PC-9 (cell line): Measurements from ENCODE around the gene PRRC2B. TPM values are rescaled to one million over a fixed set of nuclear protein-coding genes. Genes with fewer than 3 reads are reported as not detected.

Experiments used
- BruUV-seq: library from RNA; stranded (reverse); fragments of 400-500 nt; replicated peaks from 2 replicates; lab custom pipeline; 2021; lab: Mats Ljungman, UMichigan
- CTCF ChIA-PET: fragments of 300-600 bp; sonication (Branson Sonifier 250); formaldehyde crosslinking; loops from one replicate; lab custom pipeline; 2022; ENCODE audit warnings: antibody characterized with exemption; lab: Charles Lee
- POLR2A ChIA-PET: fragments of 300-600 bp; sonication (Branson Sonifier 250); formaldehyde crosslinking; loops from one replicate; lab custom pipeline; 2022; ENCODE audit warnings: antibody characterized with exemption; ENCODE audit not compliant: unreplicated experiment; lab: Charles Lee
- DNase-seq, 2 experiments: peaks; one replicate each; pipeline versions ENCODE4 v3.0.0 to v3.0.0-alpha.2; 2015 to 2022; ENCODE audit warnings: mixed read lengths in 1 of 2
- H2AFZ ChIP-seq: fragments of 200-600 bp; sonication (generic); 2 replicates; pipeline ENCODE4 v1.8.1; 2017; ENCODE audit warnings: antibody characterized with exemption
- H3F3A ChIP-seq: fragments of 200-600 bp; sonication (generic); 2 replicates; pipeline ENCODE4 v1.8.1; 2017; ENCODE audit warnings: antibody characterized with exemption, mild to moderate bottlenecking, low read depth; ENCODE audit not compliant: insufficient read depth
- H3K27ac ChIP-seq: fragments of 200-600 bp; sonication (generic); 2 replicates; pipeline ENCODE4 v1.6.1; 2016; ENCODE audit warnings: mixed run types
- H3K27me3 ChIP-seq: fragments of 200-600 bp; sonication (generic); 2 replicates; pipeline ENCODE4 v1.6.1; 2016; ENCODE audit warnings: low read depth, mixed run types; ENCODE audit not compliant: insufficient read depth
- H3K36me3 ChIP-seq: fragments of 200-600 bp; sonication (generic); 2 replicates; pipeline ENCODE4 v1.6.1; 2016; ENCODE audit warnings: low read depth, mixed run types
- H3K4me1 ChIP-seq: fragments of 200-600 bp; sonication (generic); replicated peaks from 2 replicates; pipeline ENCODE4 v1.6.1; 2016; ENCODE audit warnings: mixed run types; ENCODE audit not compliant: insufficient read depth
- H3K4me2 ChIP-seq: fragments of 200-600 bp; sonication (generic); 2 replicates; pipeline ENCODE4 v1.6.1; 2017; ENCODE audit warnings: mixed run types
- H3K4me3 ChIP-seq: fragments of 200-600 bp; sonication (generic); 2 replicates; pipeline ENCODE4 v1.6.1; 2016; ENCODE audit warnings: mixed run types
- H3K79me2 ChIP-seq: fragments of 200-600 bp; sonication (generic); 2 replicates; pipeline ENCODE4 v1.6.1; 2017; ENCODE audit warnings: low read depth, mixed run types
- H3K9me2 ChIP-seq: fragments of 200-600 bp; sonication (generic); 2 replicates; pipeline ENCODE4 v1.8.1; 2017; ENCODE audit warnings: mild to moderate bottlenecking; ENCODE audit not compliant: insufficient read depth
- H3K9me3 ChIP-seq: fragments of 200-600 bp; sonication (generic); 2 replicates; pipeline ENCODE4 v1.8.1; 2016; ENCODE audit warnings: low read depth; ENCODE audit not compliant: insufficient read depth
- H4K20me1 ChIP-seq: fragments of 200-600 bp; sonication (generic); 2 replicates; pipeline ENCODE4 v1.8.1; 2017; ENCODE audit not compliant: insufficient read depth
- CTCF ChIP-seq: fragments of 200-600 bp; sonication (generic); conservative IDR thresholded peaks from 2 replicates; pipeline ENCODE4 v1.6.1; 2017; ENCODE audit warnings: mixed run types, antibody characterized with exemption, mild to moderate bottlenecking, moderate library complexity
- EZH2 ChIP-seq: fragments of 200-600 bp; sonication (generic); IDR thresholded peaks from 2 replicates; pipeline ENCODE4 v1.8.0; 2017; ENCODE audit warnings: antibody characterized with exemption, low read depth
- intact Hi-C: fragments of 100-400 bp; cut with micrococcal nuclease; formaldehyde crosslinking; loops from one replicate; pipeline ENCODE4 v1.10.0; 2022; ENCODE audit not compliant: unreplicated experiment
- total RNA-seq: library from RNA; stranded (reverse); gene quantifications from 2 replicates; pipeline ENCODE4 v1.2.3, GENCODE V29; 2021

The PRRC2B gene
- total RNA-seq, 1 experiment from 2014 or later = 361 TPM

- Histone ChIP-seq H3K36me3 (peaks cover 28% of the 10 kb centered on the region), H3F3A (peaks cover 17% of the 10 kb centered on the region), H3K4me2 (no peak overlapping the region), H3K9me3 (no peaks in the 10 kb centered on the region), H3K9me2 (no peaks in the 10 kb centered on the region), H3K27me3 (no peaks in the 10 kb centered on the region), H3K27ac (no peak overlapping the region), H3K79me2 (peaks cover 9% of the 10 kb centered on the region; the same call in 1 of the 2 replicates), H4K20me1 (peaks cover 52% of the 10 kb centered on the region), H3K4me1 (no peaks in the 10 kb centered on the region), H3K4me3 (no peak overlapping the region), H2AFZ (no peak overlapping the region)
- BruUV-seq = no TSS peak
- intact Hi-C loops = no loop called here
- TF ChIP-seq CTCF (no peak), EZH2 (no peak)
- ChIA-PET CTCF (no interaction called here), POLR2A (no interaction called here)
- DNase-seq = no peak
These were observed 89.6 kb downstream of the PRRC2B start for GRCh38 chr9:131483319-131484050.

DNA sequence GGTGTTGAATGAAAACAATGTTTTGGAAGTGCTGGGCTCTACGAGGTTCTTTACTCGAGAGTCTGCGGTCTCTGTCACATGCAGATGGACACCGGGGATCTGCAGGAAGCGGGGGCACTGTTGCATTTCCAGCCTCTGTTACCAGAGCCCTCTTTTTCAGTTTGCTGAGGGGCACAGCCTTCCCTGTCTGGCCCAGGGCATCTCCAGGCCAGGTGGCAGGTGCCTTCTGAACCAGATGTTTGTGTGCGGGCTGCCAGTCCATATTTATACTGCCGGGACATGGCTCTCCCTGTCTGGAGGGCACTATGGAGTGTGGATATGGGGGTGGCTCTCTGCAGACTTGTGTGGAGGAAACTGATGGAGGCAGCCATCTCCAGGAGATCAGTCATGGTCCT is 90.2 kb downstream of the PRRC2B start:
- Histone ChIP-seq H3K9me2 (no peaks in the 10 kb centered on the region), H3K36me3 (peaks cover 23% of the 10 kb centered on the region)
- intact Hi-C loops = no loop called here

GRCh38 chr9:131484560-131485185 is 90.8 kb downstream of the PRRC2B start:
- ChIA-PET POLR2A (no interaction called here), CTCF (no interaction called here)
- TF ChIP-seq CTCF (no peak), EZH2 (no peak)
- Histone ChIP-seq H3K9me2 (no peaks in the 10 kb centered on the region), H3K4me1 (no peaks in the 10 kb centered on the region), H3K36me3 (peaks cover 18% of the 10 kb centered on the region), H4K20me1 (peaks cover 42% of the 10 kb centered on the region), H3F3A (peaks cover 7% of the 10 kb centered on the region; the same call in 1 of the 2 replicates), H3K27me3 (no peaks in the 10 kb centered on the region), H3K4me2 (no peak overlapping the region), H3K4me3 (no peak overlapping the region), H2AFZ (no peak overlapping the region), H3K9me3 (no peaks in the 10 kb centered on the region), H3K27ac (no peak overlapping the region), H3K79me2 (no peaks in the 10 kb centered on the region)
- no peak for DNase-seq
- intact Hi-C loops = no loop called here
- no TSS peak for BruUV-seq

More for the DNA sequence above, 90.2 kb downstream of the PRRC2B start:
- BruUV-seq = no TSS peak
- Histone ChIP-seq H3K4me2 (no peak overlapping the region), H3K27ac (no peak overlapping the region), H3K9me3 (no peaks in the 10 kb centered on the region), H3F3A (peaks cover 12% of the 10 kb centered on the region), H3K4me1 (no peaks in the 10 kb centered on the region), H3K27me3 (no peaks in the 10 kb centered on the region), H4K20me1 (peaks cover 46% of the 10 kb centered on the region), H3K79me2 (peaks cover 5% of the 10 kb centered on the region; the same call in 1 of the 2 replicates), H3K4me3 (no peak overlapping the region), H2AFZ (no peak overlapping the region)
- POLR2A ChIA-PET = no interaction called here
- DNase-seq = no peak
- TF ChIP-seq CTCF (no peak), EZH2 (no peak)
- CTCF ChIA-PET = no interaction called here
